ENCODE measurements around the gene MRTFA. TPM values are rescaled to one million over a fixed set of nuclear protein-coding genes. Genes with fewer than 3 reads are reported as not detected.
A peak's percentile ranks its signal among the peaks of the same experiment; 100 is the strongest.

The MRTFA gene
- total and polyA plus RNA-seq, 9 of the 15 experiments (the other 6 are each of a cell fraction or from before 2014, with no cell fraction given), result 0.84 to 21.1 (median 3.7) TPM

DNA sequence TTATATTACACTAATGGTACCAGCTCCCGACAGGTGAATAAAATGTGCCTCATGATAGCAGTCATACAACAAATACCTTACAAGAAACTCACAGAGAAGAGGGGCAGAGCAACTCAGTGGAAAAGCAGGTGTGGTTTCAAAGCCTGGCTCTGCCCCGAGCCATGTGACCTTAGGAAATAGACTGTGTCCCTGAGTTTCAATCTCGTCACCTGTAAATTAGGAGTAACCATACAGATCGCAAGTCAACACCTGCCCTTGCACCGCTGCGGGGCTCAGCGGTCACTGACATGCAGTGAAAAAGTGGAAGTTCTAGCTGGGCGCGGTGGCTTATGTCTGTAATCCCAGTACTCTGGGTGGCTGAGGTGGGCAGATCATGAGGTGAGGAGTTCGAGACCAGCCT, 11.9 kb upstream of the MRTFA start (continued):
- TF ChIP-seq ZBTB1 (CRISPR knock-in tag; IDR thresholded peaks at IDR 0.05; ENCODE audit: borderline replicate concordance, low read depth) (no peak), EGR1 (conservative IDR thresholded peaks at IDR 0.05) (no peak), RB1 (IDR thresholded peaks at IDR 0.05; ENCODE audit: low read depth) (no peak)

DNA sequence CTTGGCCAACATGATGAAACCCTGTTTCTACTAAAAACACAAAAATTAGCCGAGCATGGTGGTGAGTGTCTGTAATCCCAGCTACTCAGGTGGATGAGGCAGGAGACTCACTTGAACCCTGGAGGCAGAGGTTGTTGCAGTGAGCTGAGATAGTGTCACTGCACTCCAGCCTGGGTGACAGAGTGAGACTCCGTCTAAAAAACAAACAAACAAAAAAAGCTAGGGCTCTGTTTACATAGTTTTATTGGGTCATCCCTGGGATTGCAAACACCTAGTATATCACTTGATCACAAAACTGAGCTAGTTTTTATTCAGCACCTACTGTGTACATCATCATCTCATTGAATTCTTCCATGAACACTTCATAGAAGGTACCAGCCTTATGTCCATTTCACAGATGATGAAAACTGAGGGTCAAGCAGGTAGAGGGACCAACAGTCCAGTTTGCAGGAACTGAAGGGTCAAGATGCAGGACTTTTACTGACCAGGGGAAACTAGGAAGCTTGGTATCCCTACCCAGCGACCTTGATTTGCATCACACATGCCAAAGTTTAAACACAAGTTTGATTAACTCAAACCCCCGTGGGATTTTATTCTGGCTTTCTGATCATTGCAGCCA, 9.2 kb upstream of the MRTFA start:
- ATAC-seq, result no peak
- BruUV-seq (replicated peaks), result no TSS peak
- POLR2A ChIA-PET, result interaction anchor here (0.9 to 1.5 kb wide), 2 partner anchors 12 to 88 kb away, joined by 3 read pairs; no protein-coding TSS in a partner anchor
- CTCF ChIA-PET (ENCODE audit: low intra/inter-chr PET ratio), result interaction anchor here (0.6 to 3.1 kb wide), 3 partner anchors 94 to 209 kb away, joined by 4 to 26 read pairs (median 5); no protein-coding TSS in a partner anchor
- H3K4me3 ChIP-seq, result no peak overlapping the region
- no peaks in the 10 kb centered on the region for H3K36me3 ChIP-seq (ENCODE audit: control insufficient read depth, insufficient read depth, low read length)
- no peaks in the 10 kb centered on the region for H3K27me3 ChIP-seq (ENCODE audit: control insufficient read depth in 2 of 2, insufficient read depth in 2 of 2, low read length in 2 of 2)
- no peak for FAIRE-seq
- H3K9me1 ChIP-seq (ENCODE audit: control insufficient read depth, insufficient read depth, low read length), result no peaks in the 10 kb centered on the region
- DNase-seq (ENCODE audit: extremely low read depth in 1 of 4, low spot score in 3 of 4), result peak in 1 of 4 experiments; percentile 10
- H3K4me1 ChIP-seq (replicated peaks in 1 of 2; ENCODE audit: control insufficient read depth in 2 of 2, insufficient read depth in 2 of 2, low read length in 2 of 2), result peaks cover 8 to 13% of the 10 kb centered on the region in 2 experiments; a peak in 4 of 5 replicates
- no peak overlapping the region for H3K9ac ChIP-seq (ENCODE audit: insufficient read depth in 1 of 2, low read depth in 2 of 2, low read length in 2 of 2)
- in situ Hi-C loops (cut with MboI) (loop anchor here (10.0 kb wide), 2 partner anchors 91 to 211 kb away; no protein-coding TSS in a partner anchor), intact Hi-C loops (cut with micrococcal nuclease) (loop anchor here (1.0 to 5.0 kb wide), 3 partner anchors 93 to 208 kb away; no protein-coding TSS in a partner anchor)
- peak overlapping the region; percentile 80 for H2AFZ ChIP-seq (ENCODE audit: low read depth, low read length)
- H4K20me1 ChIP-seq (replicated peaks; ENCODE audit: control insufficient read depth, insufficient read depth, low read length), result no peaks in the 10 kb centered on the region
- H3K4me2 ChIP-seq (ENCODE audit: insufficient read depth, low read length), result no peak overlapping the region
- H3K27ac ChIP-seq (ENCODE audit: extremely low read depth, low read depth, low read length), result no peak overlapping the region
- H3K79me2 ChIP-seq (ENCODE audit: control insufficient read depth, insufficient read depth, low read length), result no peaks in the 10 kb centered on the region
- H3K9me3 ChIP-seq (replicated peaks; ENCODE audit: control insufficient read depth, insufficient read depth, low read depth, low read length), result no peaks in the 10 kb centered on the region
- 40% methylated on average over 4 of the region's 4 CpGs for WGBS (ENCODE audit: insufficient coverage, low coverage, missing lambda C conversion rate)
- peak in 1 of 2 experiments; percentile 39; a peak in 1 of 4 replicates for TF ChIP-seq RCOR1 (IDR thresholded peaks at IDR 0.05; ENCODE audit: borderline replicate concordance in 1 of 2, low read depth in 2 of 2, low read length in 2 of 2)
- no peak for TF ChIP-seq ZBED1 (IDR thresholded peaks at IDR 0.05)
- TF ChIP-seq MAZ (CRISPR knock-in tag; conservative IDR thresholded peaks at IDR 0.05 in 1 of 2, IDR thresholded peaks at IDR 0.05 in 1 of 2), result no peak
- TF ChIP-seq BCOR (IDR thresholded peaks at IDR 0.05), result peak; percentile 95
- TF ChIP-seq, protein P1, sequence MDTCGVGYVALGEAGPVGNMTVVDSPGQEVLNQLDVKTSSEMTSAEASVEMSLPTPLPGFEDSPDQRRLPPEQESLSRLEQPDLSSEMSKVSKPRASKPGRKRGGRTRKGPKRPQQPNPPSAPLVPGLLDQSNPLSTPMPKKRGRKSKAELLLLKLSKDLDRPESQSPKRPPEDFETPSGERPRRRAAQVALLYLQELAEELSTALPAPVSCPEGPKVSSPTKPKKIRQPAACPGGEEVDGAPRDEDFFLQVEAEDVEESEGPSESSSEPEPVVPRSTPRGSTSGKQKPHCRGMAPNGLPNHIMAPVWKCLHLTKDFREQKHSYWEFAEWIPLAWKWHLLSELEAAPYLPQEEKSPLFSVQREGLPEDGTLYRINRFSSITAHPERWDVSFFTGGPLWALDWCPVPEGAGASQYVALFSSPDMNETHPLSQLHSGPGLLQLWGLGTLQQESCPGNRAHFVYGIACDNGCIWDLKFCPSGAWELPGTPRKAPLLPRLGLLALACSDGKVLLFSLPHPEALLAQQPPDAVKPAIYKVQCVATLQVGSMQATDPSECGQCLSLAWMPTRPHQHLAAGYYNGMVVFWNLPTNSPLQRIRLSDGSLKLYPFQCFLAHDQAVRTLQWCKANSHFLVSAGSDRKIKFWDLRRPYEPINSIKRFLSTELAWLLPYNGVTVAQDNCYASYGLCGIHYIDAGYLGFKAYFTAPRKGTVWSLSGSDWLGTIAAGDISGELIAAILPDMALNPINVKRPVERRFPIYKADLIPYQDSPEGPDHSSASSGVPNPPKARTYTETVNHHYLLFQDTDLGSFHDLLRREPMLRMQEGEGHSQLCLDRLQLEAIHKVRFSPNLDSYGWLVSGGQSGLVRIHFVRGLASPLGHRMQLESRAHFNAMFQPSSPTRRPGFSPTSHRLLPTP (IDR thresholded peaks at IDR 0.05; ENCODE audit: borderline replicate concordance, extremely low read depth, insufficient read length), result no peak
- no peak for TF ChIP-seq EWSR1 (IDR thresholded peaks at IDR 0.05; ENCODE audit: borderline replicate concordance, low read depth, partially characterized antibody)
- no peak for TF ChIP-seq ETV6 (IDR thresholded peaks at IDR 0.05; ENCODE audit: borderline replicate concordance in 1 of 2, low read depth in 2 of 2, low read length in 1 of 2)
- TF ChIP-seq ETV6 (CRISPR knock-in tag; IDR thresholded peaks at IDR 0.05; ENCODE audit: borderline replicate concordance), result no peak
- no peak for TF ChIP-seq HMG20A (CRISPR knock-in tag; conservative IDR thresholded peaks at IDR 0.05)
- TF ChIP-seq ADNP (tag; IDR thresholded peaks at IDR 0.05), result peak; percentile 87
- peak; percentile 94 for TF ChIP-seq RBM25 (IDR thresholded peaks at IDR 0.05; ENCODE audit: low read depth, low read length, severe bottlenecking)
- TF ChIP-seq, protein P2, sequence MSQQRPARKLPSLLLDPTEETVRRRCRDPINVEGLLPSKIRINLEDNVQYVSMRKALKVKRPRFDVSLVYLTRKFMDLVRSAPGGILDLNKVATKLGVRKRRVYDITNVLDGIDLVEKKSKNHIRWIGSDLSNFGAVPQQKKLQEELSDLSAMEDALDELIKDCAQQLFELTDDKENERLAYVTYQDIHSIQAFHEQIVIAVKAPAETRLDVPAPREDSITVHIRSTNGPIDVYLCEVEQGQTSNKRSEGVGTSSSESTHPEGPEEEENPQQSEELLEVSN (IDR thresholded peaks at IDR 0.05; ENCODE audit: borderline replicate concordance in 1 of 2, extremely low read depth in 1 of 2, insufficient read depth in 1 of 2, insufficient read length in 1 of 2, low read depth in 1 of 2, low read length in 1 of 2, poor library complexity in 1 of 2, severe bottlenecking in 1 of 2), result no peak
- TF ChIP-seq HDAC2 (IDR thresholded peaks at IDR 0.05), result peak; percentile 68; the same call in 1 of the 2 replicates
